K562 (cell line): ENCODE data around the gene TRIO. TPM values are rescaled to one million over a fixed set of nuclear protein-coding genes. Genes with fewer than 3 reads are reported as not detected.

Experiments
- CSDE1 ChIP-seq, 2 experiments: fragments of 450-650 bp; IDR thresholded peaks; 2 replicates each; pipeline ENCODE4 v1.6.1; 2016; ENCODE audit warnings: mild to moderate bottlenecking in 1 of 2
- ELF1 ChIP-seq: fragments of 200-800 bp; sonication (Bioruptor generic); IDR thresholded peaks from 2 replicates; pipeline ENCODE4 v1.6.1; 2016; ENCODE audit warnings: missing genetic modification characterization, missing compliant biosample characterization
- ELF4 ChIP-seq: fragments of 450-650 bp; formaldehyde crosslinking; IDR thresholded peaks from 2 replicates; pipeline ENCODE4 v1.4.0; 2022; ENCODE audit warnings: missing genetic modification characterization
- EWSR1 ChIP-seq: fragments of 450-650 bp; IDR thresholded peaks from 2 replicates; pipeline ENCODE4 v1.6.1; 2018; ENCODE audit warnings: borderline replicate concordance, mild to moderate bottlenecking, low read depth, moderate library complexity; ENCODE audit not compliant: partially characterized antibody
- FOS ChIP-seq: IDR thresholded peaks from 3 replicates; pipeline ENCODE4 v1.6.1; 2011; ENCODE audit not compliant: insufficient read length; ENCODE audit errors: extremely low read depth
- GATA2 ChIP-seq: sonication (generic); formaldehyde crosslinking; IDR thresholded peaks from 2 replicates; pipeline ENCODE4 v1.4.0; 2020; ENCODE audit warnings: mild to moderate bottlenecking, missing genetic modification reagents
- MCM7 ChIP-seq, 2 experiments: fragments of 450-650 bp; IDR thresholded peaks; 2 replicates each; pipeline ENCODE4 v1.6.1; 2016 to 2018
- NFIC ChIP-seq: fragments of 450-650 bp; IDR thresholded peaks from 2 replicates; pipeline ENCODE4 v1.6.1; 2017; ENCODE audit warnings: mild to moderate bottlenecking, inconsistent platforms
- NR2C2 ChIP-seq, 2 experiments: fragments of 200-800 bp in 1 of 2; sonication (Bioruptor generic) in 1 of 2; sonication (generic) in 1 of 2; formaldehyde crosslinking in 1 of 2; IDR thresholded peaks; 2 replicates each; pipeline versions ENCODE4 v1.6.1 to v1.8.0; 2016 to 2022; ENCODE audit warnings: mild to moderate bottlenecking in 1 of 2, missing compliant biosample characterization in 1 of 2, missing genetic modification characterization in 1 of 2, missing genetic modification reagents in 1 of 2
- POLR2B ChIP-seq: fragments of 450-650 bp; IDR thresholded peaks from 2 replicates; pipeline ENCODE4 v1.6.1; 2018; ENCODE audit warnings: low read depth; ENCODE audit not compliant: partially characterized antibody
- PRPF4 ChIP-seq: fragments of 200-400 bp; formaldehyde crosslinking; IDR thresholded peaks from one replicate; pipeline ENCODE4 v1.6.1; 2017; ENCODE audit warnings: low read length, low read depth, mild to moderate bottlenecking; ENCODE audit not compliant: insufficient read depth, poor library complexity, severe bottlenecking
- YY1 ChIP-seq, 3 experiments: IDR thresholded peaks; 2 replicates each; pipeline ENCODE4 v1.6.1; 2011; ENCODE audit warnings: low read length in 2 of 3, mild to moderate bottlenecking in 2 of 3, moderate library complexity in 2 of 3, borderline replicate concordance in 1 of 3, control low read depth in 1 of 3, low read depth in 1 of 3; ENCODE audit not compliant: insufficient read depth in 3 of 3, insufficient replicate concordance in 2 of 3, control insufficient read depth in 1 of 3, insufficient read length in 1 of 3; ENCODE audit errors: extremely low read depth in 1 of 3
- polyA plus RNA-seq, 8 experiments: library from polyadenylated mRNA; depleted of rRNA in 4 of 8; stranded (reverse) in 5 of 8; unstranded in 3 of 8; fragments of >200 nt; fragmentation: Nextera tagmentation in 2 of 8; fragmentation: Illumina TruSeq in 1 of 8; extraction: Ambion mirVana in 2 of 8; extraction: Trizol in 1 of 8; gene quantifications; 2 replicates each; pipeline versions ENCODE4 v1.2.1 to v1.2.3, GENCODE V29; 2011 to 2014; ENCODE audit warnings: inconsistent platforms in 1 of 8, missing spikeins in 1 of 8
- total RNA-seq, 7 experiments: library from RNA; depleted of rRNA in 6 of 7; stranded (reverse); fragments of >200 nt in 6 of 7; fragmentation: Illumina TruSeq in 2 of 7; extraction: Trizol in 2 of 7; gene quantifications; 2 replicates each; pipeline versions ENCODE4 v1.2.1 to v1.2.3, GENCODE V29; 2011 to 2021; ENCODE audit warnings: low replicate concordance in 1 of 7
- TF ChIP-seq, protein P1 (sequence below): fragments of 450-650 bp; IDR thresholded peaks from 2 replicates; pipeline ENCODE4 v1.6.1; 2016; ENCODE audit warnings: mild to moderate bottlenecking
- TF ChIP-seq, protein P2 (sequence below): fragments of 250-450 bp; sonication (Bioruptor Pico); IDR thresholded peaks from 2 replicates; pipeline ENCODE4 v1.4.0; 2020; ENCODE audit warnings: mild to moderate bottlenecking
- TF ChIP-seq, protein P3 (sequence below), 2 experiments: fragments of 450-650 bp in 1 of 2; sonication (generic) in 1 of 2; formaldehyde crosslinking in 1 of 2; IDR thresholded peaks in 1 of 2; conservative IDR thresholded peaks in 1 of 2; 2 replicates each; pipeline versions ENCODE4 v1.6.1 to v1.8.1; 2016 to 2023; ENCODE audit warnings: mild to moderate bottlenecking in 2 of 2, moderate library complexity in 2 of 2, inconsistent platforms in 1 of 2, missing genetic modification reagents in 1 of 2
- TF ChIP-seq, protein P4 (sequence below), 3 experiments: IDR thresholded peaks in 2 of 3; conservative IDR thresholded peaks in 1 of 3; 2 replicates each; pipeline ENCODE4 v1.5.1; 2011 to 2012; ENCODE audit warnings: low read length in 3 of 3, mild to moderate bottlenecking in 3 of 3, control low read depth in 2 of 3, improper control_type of control experiment in 1 of 3, inconsistent platforms in 1 of 3, low read depth in 1 of 3, mixed read lengths in 1 of 3, moderate library complexity in 1 of 3; ENCODE audit not compliant: insufficient read depth in 2 of 3
- TF ChIP-seq, protein P5 (sequence below): fragments of 250-450 bp; sonication (Bioruptor Pico); IDR thresholded peaks from 2 replicates; pipeline ENCODE4 v1.4.0; 2020; ENCODE audit warnings: mild to moderate bottlenecking, moderate library complexity, borderline replicate concordance

TRIO gene
- total and polyA plus RNA-seq, 9 of the 15 experiments (the other 6 are each of a cell fraction or from before 2014, with no cell fraction given) = 0.24 to 5.0 (median 1.1) TPM

DNA sequence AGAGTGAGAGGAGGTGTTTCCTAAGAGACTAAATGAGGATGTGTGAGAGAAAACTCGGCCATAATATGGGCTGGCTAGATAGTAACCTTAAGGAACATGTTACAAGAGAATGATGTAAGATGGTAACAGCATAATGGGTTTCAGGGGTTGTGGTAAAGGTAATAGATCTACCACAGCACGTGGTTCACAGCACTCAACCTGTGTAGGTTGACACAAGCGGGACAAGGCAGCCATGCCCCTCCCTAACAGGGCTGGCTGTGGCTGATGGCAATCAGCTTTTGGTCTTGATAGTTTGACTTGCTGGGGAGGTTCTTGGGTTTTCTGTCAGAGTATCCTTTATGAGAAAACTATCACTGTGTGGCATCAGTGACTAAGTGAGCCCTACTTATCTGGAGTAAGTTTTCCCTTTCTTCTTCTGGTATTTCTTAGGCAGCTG is 138.6 kb downstream of the TRIO start (continued):
- TF ChIP-seq, protein P1, sequence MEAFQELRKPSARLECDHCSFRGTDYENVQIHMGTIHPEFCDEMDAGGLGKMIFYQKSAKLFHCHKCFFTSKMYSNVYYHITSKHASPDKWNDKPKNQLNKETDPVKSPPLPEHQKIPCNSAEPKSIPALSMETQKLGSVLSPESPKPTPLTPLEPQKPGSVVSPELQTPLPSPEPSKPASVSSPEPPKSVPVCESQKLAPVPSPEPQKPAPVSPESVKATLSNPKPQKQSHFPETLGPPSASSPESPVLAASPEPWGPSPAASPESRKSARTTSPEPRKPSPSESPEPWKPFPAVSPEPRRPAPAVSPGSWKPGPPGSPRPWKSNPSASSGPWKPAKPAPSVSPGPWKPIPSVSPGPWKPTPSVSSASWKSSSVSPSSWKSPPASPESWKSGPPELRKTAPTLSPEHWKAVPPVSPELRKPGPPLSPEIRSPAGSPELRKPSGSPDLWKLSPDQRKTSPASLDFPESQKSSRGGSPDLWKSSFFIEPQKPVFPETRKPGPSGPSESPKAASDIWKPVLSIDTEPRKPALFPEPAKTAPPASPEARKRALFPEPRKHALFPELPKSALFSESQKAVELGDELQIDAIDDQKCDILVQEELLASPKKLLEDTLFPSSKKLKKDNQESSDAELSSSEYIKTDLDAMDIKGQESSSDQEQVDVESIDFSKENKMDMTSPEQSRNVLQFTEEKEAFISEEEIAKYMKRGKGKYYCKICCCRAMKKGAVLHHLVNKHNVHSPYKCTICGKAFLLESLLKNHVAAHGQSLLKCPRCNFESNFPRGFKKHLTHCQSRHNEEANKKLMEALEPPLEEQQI = no peak
- no peak for TF ChIP-seq YY1 (IDR thresholded peaks at IDR 0.05; ENCODE audit: borderline replicate concordance in 1 of 3, control insufficient read depth in 1 of 3, extremely low read depth in 1 of 3, insufficient read depth in 3 of 3, insufficient read length in 1 of 3, insufficient replicate concordance in 2 of 3, low read depth in 1 of 3, low read length in 2 of 3)
- no peak for TF ChIP-seq PRPF4
- TF ChIP-seq, protein P2, sequence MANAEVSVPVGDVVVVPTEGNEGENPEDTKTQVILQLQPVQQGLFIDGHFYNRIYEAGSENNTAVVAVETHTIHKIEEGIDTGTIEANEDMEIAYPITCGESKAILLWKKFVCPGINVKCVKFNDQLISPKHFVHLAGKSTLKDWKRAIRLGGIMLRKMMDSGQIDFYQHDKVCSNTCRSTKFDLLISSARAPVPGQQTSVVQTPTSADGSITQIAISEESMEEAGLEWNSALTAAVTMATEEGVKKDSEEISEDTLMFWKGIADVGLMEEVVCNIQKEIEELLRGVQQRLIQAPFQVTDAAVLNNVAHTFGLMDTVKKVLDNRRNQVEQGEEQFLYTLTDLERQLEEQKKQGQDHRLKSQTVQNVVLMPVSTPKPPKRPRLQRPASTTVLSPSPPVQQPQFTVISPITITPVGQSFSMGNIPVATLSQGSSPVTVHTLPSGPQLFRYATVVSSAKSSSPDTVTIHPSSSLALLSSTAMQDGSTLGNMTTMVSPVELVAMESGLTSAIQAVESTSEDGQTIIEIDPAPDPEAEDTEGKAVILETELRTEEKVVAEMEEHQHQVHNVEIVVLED (CRISPR knock-in tag) = no peak
- no peak for TF ChIP-seq FOS
- TF ChIP-seq GATA2 (CRISPR knock-in tag) = no peak
- TF ChIP-seq POLR2B = no peak
- TF ChIP-seq NR2C2 (CRISPR knock-in tag; IDR thresholded peaks at IDR 0.05) = no peak
- TF ChIP-seq NR2C2 (tag; IDR thresholded peaks at IDR 0.05) = no peak
- TF ChIP-seq, protein P3, sequence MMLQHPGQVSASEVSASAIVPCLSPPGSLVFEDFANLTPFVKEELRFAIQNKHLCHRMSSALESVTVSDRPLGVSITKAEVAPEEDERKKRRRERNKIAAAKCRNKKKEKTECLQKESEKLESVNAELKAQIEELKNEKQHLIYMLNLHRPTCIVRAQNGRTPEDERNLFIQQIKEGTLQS (IDR thresholded peaks at IDR 0.05) = peak; percentile 14; the same call in 1 of the 2 replicates
- TF ChIP-seq, protein P3 (CRISPR knock-in tag; conservative IDR thresholded peaks at IDR 0.05) = no peak
- TF ChIP-seq ELF4 (CRISPR knock-in tag) = no peak
- TF ChIP-seq, protein P4, sequence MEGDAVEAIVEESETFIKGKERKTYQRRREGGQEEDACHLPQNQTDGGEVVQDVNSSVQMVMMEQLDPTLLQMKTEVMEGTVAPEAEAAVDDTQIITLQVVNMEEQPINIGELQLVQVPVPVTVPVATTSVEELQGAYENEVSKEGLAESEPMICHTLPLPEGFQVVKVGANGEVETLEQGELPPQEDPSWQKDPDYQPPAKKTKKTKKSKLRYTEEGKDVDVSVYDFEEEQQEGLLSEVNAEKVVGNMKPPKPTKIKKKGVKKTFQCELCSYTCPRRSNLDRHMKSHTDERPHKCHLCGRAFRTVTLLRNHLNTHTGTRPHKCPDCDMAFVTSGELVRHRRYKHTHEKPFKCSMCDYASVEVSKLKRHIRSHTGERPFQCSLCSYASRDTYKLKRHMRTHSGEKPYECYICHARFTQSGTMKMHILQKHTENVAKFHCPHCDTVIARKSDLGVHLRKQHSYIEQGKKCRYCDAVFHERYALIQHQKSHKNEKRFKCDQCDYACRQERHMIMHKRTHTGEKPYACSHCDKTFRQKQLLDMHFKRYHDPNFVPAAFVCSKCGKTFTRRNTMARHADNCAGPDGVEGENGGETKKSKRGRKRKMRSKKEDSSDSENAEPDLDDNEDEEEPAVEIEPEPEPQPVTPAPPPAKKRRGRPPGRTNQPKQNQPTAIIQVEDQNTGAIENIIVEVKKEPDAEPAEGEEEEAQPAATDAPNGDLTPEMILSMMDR (IDR thresholded peaks at IDR 0.05 in 2 of 3, conservative IDR thresholded peaks at IDR 0.05 in 1 of 3; ENCODE audit: insufficient read depth in 2 of 3, low read depth in 1 of 3, low read length in 3 of 3) = no peak
- TF ChIP-seq NFIC = no peak
- no peak for TF ChIP-seq ELF1 (tag)
- TF ChIP-seq CSDE1 (IDR thresholded peaks at IDR 0.05) = no peak
- TF ChIP-seq, protein P5, sequence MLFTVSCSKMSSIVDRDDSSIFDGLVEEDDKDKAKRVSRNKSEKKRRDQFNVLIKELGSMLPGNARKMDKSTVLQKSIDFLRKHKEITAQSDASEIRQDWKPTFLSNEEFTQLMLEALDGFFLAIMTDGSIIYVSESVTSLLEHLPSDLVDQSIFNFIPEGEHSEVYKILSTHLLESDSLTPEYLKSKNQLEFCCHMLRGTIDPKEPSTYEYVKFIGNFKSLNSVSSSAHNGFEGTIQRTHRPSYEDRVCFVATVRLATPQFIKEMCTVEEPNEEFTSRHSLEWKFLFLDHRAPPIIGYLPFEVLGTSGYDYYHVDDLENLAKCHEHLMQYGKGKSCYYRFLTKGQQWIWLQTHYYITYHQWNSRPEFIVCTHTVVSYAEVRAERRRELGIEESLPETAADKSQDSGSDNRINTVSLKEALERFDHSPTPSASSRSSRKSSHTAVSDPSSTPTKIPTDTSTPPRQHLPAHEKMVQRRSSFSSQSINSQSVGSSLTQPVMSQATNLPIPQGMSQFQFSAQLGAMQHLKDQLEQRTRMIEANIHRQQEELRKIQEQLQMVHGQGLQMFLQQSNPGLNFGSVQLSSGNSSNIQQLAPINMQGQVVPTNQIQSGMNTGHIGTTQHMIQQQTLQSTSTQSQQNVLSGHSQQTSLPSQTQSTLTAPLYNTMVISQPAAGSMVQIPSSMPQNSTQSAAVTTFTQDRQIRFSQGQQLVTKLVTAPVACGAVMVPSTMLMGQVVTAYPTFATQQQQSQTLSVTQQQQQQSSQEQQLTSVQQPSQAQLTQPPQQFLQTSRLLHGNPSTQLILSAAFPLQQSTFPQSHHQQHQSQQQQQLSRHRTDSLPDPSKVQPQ = no peak
- no peak for TF ChIP-seq MCM7 (IDR thresholded peaks at IDR 0.05)
- TF ChIP-seq EWSR1 = no peak
